Measurements from ENCODE around the gene SNORC. TPM values are rescaled to one million over a fixed set of nuclear protein-coding genes. Genes with fewer than 3 reads are reported as not detected.

SNORC gene
- total RNA-seq, 1 experiment from 2014 or later: 3.4 TPM

- TF ChIP-seq E2F4 (CRISPR knock-in tag; IDR thresholded peaks at IDR 0.05; ENCODE audit: borderline replicate concordance, low read depth): no peak
- TF ChIP-seq ZNF423 (CRISPR knock-in tag; IDR thresholded peaks at IDR 0.05): no peak
- no peak for TF ChIP-seq SOX15 (CRISPR knock-in tag; IDR thresholded peaks at IDR 0.05)
- TF ChIP-seq SP1 (CRISPR knock-in tag; conservative IDR thresholded peaks at IDR 0.05): no peak
- no peak for TF ChIP-seq ELF4 (CRISPR knock-in tag; IDR thresholded peaks at IDR 0.05; ENCODE audit: low read depth)
Observed at GRCh38 chr2:232886176-232886575, 16.1 kb downstream of the SNORC start (continued).

GRCh38 chr2:232886632-232887031 is 16.6 kb downstream of the SNORC start:
- Mint-ChIP-seq H3K4me3 (no peak overlapping the region), H3K4me1 (peaks cover 23% of the 10 kb centered on the region), H3K27me3 (ENCODE audit: low read depth) (peaks cover 2% of the 10 kb centered on the region; the same call in 1 of the 2 replicates), H3K36me3 (no peaks in the 10 kb centered on the region), H3K27ac (no peak overlapping the region), H3K9me3 (no peaks in the 10 kb centered on the region)
- no peak for ATAC-seq
- no peak for DNase-seq (ENCODE audit: low spot score)
- ChIA-PET CTCF (interaction anchor here (0.6 to 1.6 kb wide), 17 partner anchors 10 to 212 kb away, joined by 3 to 9 read pairs (median 3); partner anchors contain the start of genes NGEF and SNORC), POLR2A (no interaction called here)
- TF ChIP-seq ELF4 (CRISPR knock-in tag; IDR thresholded peaks at IDR 0.05; ENCODE audit: low read depth) (no peak), ATF6 (CRISPR knock-in tag; IDR thresholded peaks at IDR 0.05) (no peak)

- CTCF ChIA-PET: interaction anchor here (0.6 to 1.6 kb wide), 19 partner anchors 10 to 466 kb away, joined by 3 to 9 read pairs (median 3); partner anchors contain the start of genes NGEF and SNORC
- peaks cover 27% of the 10 kb centered on the region for H3K4me1 Mint-ChIP-seq
Observed at GRCh38 chr2:232887171-232887850, 17.2 kb downstream of the SNORC start.

GRCh38 chr2:232888099-232888836 is 18.2 kb downstream of the SNORC start:
- Mint-ChIP-seq H3K4me1 (peaks cover 27% of the 10 kb centered on the region), H3K27me3 (ENCODE audit: low read depth) (peaks cover 3% of the 10 kb centered on the region; the same call in 1 of the 2 replicates), H3K4me3 (no peak overlapping the region), H3K9me3 (no peaks in the 10 kb centered on the region), H3K36me3 (no peaks in the 10 kb centered on the region), H3K27ac (peak overlapping the region; percentile 1; the same call in 1 of the 2 replicates)
- CTCF ChIA-PET: interaction anchor here (1.4 to 1.6 kb wide), 3 partner anchors 41 to 140 kb away, joined by 5 to 8 read pairs (median 6); no protein-coding TSS in a partner anchor
- no peak for ATAC-seq
- POLR2A ChIA-PET: no interaction called here
- TF ChIP-seq ETV6 (CRISPR knock-in tag; IDR thresholded peaks at IDR 0.05): no peak
- no peak for TF ChIP-seq ZNF423 (CRISPR knock-in tag; IDR thresholded peaks at IDR 0.05)
- no peak for TF ChIP-seq ZNF138 (CRISPR knock-in tag; conservative IDR thresholded peaks at IDR 0.05)
- TF ChIP-seq NR1H2 (CRISPR knock-in tag; IDR thresholded peaks at IDR 0.05): no peak
- TF ChIP-seq ZBTB43 (CRISPR knock-in tag; IDR thresholded peaks at IDR 0.05): no peak
- TF ChIP-seq, protein P1, sequence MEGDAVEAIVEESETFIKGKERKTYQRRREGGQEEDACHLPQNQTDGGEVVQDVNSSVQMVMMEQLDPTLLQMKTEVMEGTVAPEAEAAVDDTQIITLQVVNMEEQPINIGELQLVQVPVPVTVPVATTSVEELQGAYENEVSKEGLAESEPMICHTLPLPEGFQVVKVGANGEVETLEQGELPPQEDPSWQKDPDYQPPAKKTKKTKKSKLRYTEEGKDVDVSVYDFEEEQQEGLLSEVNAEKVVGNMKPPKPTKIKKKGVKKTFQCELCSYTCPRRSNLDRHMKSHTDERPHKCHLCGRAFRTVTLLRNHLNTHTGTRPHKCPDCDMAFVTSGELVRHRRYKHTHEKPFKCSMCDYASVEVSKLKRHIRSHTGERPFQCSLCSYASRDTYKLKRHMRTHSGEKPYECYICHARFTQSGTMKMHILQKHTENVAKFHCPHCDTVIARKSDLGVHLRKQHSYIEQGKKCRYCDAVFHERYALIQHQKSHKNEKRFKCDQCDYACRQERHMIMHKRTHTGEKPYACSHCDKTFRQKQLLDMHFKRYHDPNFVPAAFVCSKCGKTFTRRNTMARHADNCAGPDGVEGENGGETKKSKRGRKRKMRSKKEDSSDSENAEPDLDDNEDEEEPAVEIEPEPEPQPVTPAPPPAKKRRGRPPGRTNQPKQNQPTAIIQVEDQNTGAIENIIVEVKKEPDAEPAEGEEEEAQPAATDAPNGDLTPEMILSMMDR (IDR thresholded peaks at IDR 0.05): no peak
- no peak for TF ChIP-seq JAZF1 (CRISPR knock-in tag; IDR thresholded peaks at IDR 0.05)
- TF ChIP-seq NR3C1 (CRISPR knock-in tag; conservative IDR thresholded peaks at IDR 0.05; ENCODE audit: low read depth): no peak
- DNase-seq (ENCODE audit: low spot score): no peak

More at GRCh38 chr2:232887171-232887850, 17.2 kb downstream of the SNORC start:
- DNase-seq (ENCODE audit: low spot score) (peak; percentile 48), ATAC-seq (peak; percentile 33)
- no peaks in the 10 kb centered on the region for H3K9me3 Mint-ChIP-seq
- POLR2A ChIA-PET: no interaction called here
- peaks cover 3% of the 10 kb centered on the region; the same call in 1 of the 2 replicates for H3K27me3 Mint-ChIP-seq (ENCODE audit: low read depth)
- TF ChIP-seq NR2C2 (CRISPR knock-in tag; IDR thresholded peaks at IDR 0.05): no peak
- TF ChIP-seq ZNF423 (CRISPR knock-in tag; IDR thresholded peaks at IDR 0.05): no peak
- H3K4me3 Mint-ChIP-seq: no peak overlapping the region
- H3K36me3 Mint-ChIP-seq: no peaks in the 10 kb centered on the region
- 0 out of 2 replicates have a peak overlapping the region, but pooled peaks have one; percentile 66 for H3K27ac Mint-ChIP-seq
